GM10266 (cell line): Measurements from ENCODE around the gene ATRN.

Source experiments
- DNase-seq: peaks from one replicate; pipeline ENCODE4 v3.0.0; 2012; ENCODE audit errors: extremely low spot score
- TF ChIP-seq, protein P1 (sequence below): IDR thresholded peaks from 2 replicates; pipeline ENCODE4 v1.5.1; 2012; ENCODE audit warnings: mild to moderate bottlenecking, low read depth; ENCODE audit not compliant: control insufficient read depth, insufficient read depth; ENCODE audit errors: missing control alignments

Gene ATRN

DNA sequence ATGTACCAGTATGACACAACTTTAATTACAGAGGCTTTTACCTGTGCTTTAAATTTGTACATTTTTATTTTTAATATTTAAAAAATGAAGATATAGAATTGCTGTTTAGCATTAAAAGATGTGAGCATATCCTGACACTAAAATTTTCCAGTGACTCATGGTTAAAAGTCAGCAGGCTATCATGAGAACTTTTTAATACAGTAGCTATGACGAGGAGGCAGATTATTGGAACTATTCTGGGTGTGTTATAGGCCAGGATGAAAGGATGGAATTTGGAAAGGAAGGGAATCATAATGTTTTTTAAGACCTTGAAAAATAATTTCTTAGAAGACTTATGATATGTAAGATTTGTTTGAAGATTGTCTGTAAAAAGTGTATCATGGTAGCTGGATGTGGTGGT lies 101.3 kb downstream of the ATRN start:
- TF ChIP-seq, protein P1, sequence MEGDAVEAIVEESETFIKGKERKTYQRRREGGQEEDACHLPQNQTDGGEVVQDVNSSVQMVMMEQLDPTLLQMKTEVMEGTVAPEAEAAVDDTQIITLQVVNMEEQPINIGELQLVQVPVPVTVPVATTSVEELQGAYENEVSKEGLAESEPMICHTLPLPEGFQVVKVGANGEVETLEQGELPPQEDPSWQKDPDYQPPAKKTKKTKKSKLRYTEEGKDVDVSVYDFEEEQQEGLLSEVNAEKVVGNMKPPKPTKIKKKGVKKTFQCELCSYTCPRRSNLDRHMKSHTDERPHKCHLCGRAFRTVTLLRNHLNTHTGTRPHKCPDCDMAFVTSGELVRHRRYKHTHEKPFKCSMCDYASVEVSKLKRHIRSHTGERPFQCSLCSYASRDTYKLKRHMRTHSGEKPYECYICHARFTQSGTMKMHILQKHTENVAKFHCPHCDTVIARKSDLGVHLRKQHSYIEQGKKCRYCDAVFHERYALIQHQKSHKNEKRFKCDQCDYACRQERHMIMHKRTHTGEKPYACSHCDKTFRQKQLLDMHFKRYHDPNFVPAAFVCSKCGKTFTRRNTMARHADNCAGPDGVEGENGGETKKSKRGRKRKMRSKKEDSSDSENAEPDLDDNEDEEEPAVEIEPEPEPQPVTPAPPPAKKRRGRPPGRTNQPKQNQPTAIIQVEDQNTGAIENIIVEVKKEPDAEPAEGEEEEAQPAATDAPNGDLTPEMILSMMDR: no peak
- no peak for DNase-seq

DNA sequence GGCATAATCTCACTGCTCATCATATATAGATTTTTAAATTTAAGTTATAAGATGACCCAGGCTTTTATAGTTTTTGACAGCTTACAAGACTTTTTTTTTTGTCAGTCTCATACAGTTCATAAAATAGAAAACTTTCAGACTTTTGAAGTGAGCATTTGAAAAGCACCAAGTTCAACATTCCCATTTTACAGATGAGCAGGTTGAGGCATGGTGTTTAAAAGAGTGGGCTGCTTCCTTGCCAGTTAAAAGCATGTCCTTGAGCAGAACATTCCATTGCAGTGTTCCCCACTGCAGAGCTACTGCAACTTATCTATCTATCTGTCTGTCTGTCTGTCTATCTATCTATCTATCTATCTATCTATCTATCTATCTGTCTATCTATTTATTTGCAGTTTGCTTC lies 105.5 kb downstream of the ATRN start:
- no peak for DNase-seq
- TF ChIP-seq, protein P1: no peak

DNA sequence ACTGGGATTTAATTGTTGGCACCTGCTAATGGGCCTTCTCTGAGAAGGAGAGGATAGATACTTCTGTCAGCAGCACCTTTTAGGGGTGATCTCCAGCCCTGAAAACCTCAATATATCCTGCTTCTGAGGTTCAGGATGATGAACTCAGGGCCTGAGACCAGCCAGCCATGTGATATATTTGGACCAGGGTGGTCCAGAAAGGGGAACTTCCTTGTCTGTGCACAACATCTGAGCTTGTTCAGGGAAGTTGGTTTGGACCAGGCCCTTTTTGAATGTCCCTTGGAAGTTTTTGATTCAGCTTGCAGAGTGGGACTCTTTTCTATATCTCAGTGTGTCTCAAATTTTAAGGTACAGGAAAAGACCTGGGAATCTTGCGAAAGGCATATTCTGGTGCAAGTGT lies 106.5 kb downstream of the ATRN start:
- TF ChIP-seq, protein P1: no peak
- DNase-seq: no peak

DNA sequence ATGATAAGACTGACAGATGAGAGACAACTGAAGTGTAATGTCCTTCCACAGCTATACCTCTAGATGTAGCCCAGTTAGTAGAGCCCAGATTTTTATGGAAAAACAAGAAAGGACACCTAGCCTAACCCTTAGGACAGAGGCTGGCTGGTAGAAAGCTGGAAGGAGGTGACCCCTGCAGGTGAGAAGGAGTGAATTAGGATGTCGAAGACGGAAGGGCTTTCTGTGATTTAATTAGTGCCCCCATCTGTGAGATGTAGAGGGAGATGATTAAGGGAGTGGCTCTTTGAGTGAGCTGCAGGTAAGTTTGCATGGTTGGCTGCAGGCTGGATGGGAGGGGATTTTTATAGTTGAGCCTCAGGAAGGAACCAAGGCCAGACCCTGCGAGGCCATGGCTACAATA lies 109.6 kb downstream of the ATRN start:
- TF ChIP-seq, protein P1: no peak
- no peak for DNase-seq

DNA sequence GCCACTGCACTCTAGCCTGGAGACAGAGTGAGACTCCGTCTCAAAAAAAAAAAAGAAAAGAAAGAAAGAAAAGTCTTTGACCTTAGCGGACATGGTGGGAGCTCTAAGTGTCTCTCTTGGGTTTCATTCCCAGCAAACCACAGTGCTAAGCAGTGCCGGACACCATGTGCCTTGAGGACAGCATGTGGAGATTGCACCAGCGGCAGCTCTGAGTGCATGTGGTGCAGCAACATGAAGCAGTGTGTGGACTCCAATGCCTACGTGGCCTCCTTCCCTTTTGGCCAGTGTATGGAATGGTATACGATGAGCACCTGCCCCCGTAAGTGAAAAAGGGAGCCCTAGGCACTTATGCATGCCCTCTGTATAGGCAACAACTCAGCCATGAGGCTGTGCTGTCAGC lies 112.9 kb downstream of the ATRN start:
- DNase-seq: no peak
- TF ChIP-seq, protein P1: no peak

DNA sequence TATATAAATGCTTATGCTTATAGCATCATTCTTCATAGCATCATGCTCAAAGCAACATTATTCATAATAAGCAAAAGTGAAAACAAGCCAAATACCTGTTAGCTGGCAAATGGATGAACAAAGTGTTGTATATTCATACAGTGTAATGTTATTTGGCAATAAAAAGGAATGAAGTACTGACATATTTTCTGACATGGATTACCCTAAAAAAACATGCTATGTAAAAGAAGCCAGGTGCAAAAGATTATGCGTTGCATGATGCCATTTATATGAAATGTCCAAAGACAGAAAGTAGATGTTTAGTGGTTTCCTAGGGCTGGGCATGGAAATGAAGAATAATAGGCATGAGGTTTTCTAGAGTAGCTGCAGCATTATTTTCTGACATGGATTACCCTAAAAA lies 115.3 kb downstream of the ATRN start:
- DNase-seq: no peak
- TF ChIP-seq, protein P1: no peak

DNA sequence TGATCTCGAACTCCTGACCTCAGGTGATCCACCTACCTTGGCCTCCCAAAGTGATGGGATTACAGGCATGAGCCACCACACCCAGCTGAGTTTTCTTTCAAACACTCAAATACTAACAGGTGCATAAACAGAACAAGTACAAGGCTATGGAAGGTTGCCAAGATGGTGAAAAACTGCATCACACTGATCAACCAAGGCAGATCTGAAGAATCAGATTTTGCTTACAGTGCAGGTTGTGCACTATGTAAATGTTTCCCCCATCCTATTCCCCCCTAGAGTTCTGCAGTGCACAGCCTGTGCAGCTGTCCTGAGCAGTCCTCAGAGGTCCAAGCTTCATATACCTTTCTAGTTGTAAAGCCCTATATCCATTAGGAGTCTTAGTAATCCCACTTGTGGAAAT lies 119.3 kb downstream of the ATRN start:
- TF ChIP-seq, protein P1: no peak
- no peak for DNase-seq
